HCT116 (cell line): ENCODE data around the gene TMEM119. TPM values are rescaled to one million over a fixed set of nuclear protein-coding genes. Genes with fewer than 3 reads are reported as not detected.
A peak's percentile ranks its signal among the peaks of the same experiment; 100 is the strongest.

Experiments used
- ATAC-seq: fragments of 200-7000 bp; cut with Tn5 transposase; 2 replicates; pipeline ENCODE4 v1.9.1; 2020; ENCODE audit warnings: mild to moderate bottlenecking, moderate library complexity
- BruUV-seq: library from RNA; stranded (reverse); fragments of 400-500 nt; replicated peaks from 2 replicates; lab custom pipeline; 2021; lab: Mats Ljungman, UMichigan
- CTCF ChIA-PET: fragments of 300-600 bp; sonication (Branson Sonifier 250); formaldehyde crosslinking; loops from one replicate; lab custom pipeline; 2021; ENCODE audit warnings: antibody characterized with exemption; lab: Charles Lee
- POLR2A ChIA-PET: fragments of 300-600, 350-600 bp; sonication (Branson Sonifier 250); formaldehyde crosslinking; loops from one replicate; lab custom pipeline; 2021; ENCODE audit warnings: antibody characterized with exemption; lab: Charles Lee
- RAD21 ChIA-PET, 2 experiments: fragments of 300-600 bp; sonication (Branson Sonifier 250); formaldehyde crosslinking; loops; one replicate each; lab custom pipeline; 2023; ENCODE audit warnings: low total read pairs in 2 of 2; ENCODE audit not compliant: uncharacterized antibody in 2 of 2, unreplicated experiment in 2 of 2, low non-redundant PET in 1 of 2; lab: Charles Lee
- DNase-seq: peaks from one replicate; pipeline ENCODE4 v3.0.0-alpha.2; 2010; ENCODE audit warnings: low read depth, low spot score
- H2AFZ ChIP-seq: fragments of 200-600 bp; shearing (Covaris generic), sonication (generic); 2 replicates; pipeline ENCODE4 v1.6.1; 2017; ENCODE audit warnings: low read depth, mixed run types, mixed read lengths, antibody characterized with exemption, low read length; ENCODE audit not compliant: poor library complexity, severe bottlenecking
- H3K27ac ChIP-seq: 2 replicates; pipeline ENCODE4 v1.5.1; 2012; ENCODE audit warnings: low read depth, low read length
- H3K27me3 ChIP-seq: fragments of 200-600 bp; sonication (generic); 2 replicates; pipeline ENCODE4 v1.6.1; 2016; ENCODE audit warnings: mixed run types, low read length, mixed read lengths; ENCODE audit not compliant: insufficient read depth
- H3K36me3 ChIP-seq, 2 experiments: fragments of 200-500 bp in 1 of 2; fragments of 200-600 bp in 1 of 2; sonication (Bioruptor generic) in 1 of 2; sonication (generic) in 1 of 2; 2 replicates each; pipeline versions ENCODE4 v1.5.1 to v1.6.1; 2014 to 2016; ENCODE audit warnings: low read length in 2 of 2, inconsistent platforms in 1 of 2, mixed read lengths in 1 of 2, mixed run types in 1 of 2; ENCODE audit not compliant: insufficient read depth in 2 of 2, control insufficient read depth in 1 of 2
- H3K4me1 ChIP-seq, 2 experiments: fragments of 200-600 bp in 1 of 2; sonication (generic) in 1 of 2; 2 replicates each; pipeline versions ENCODE4 v1.5.1 to v1.6.1; 2012 to 2017; ENCODE audit warnings: low read length in 2 of 2, inconsistent platforms in 1 of 2, mild to moderate bottlenecking in 1 of 2, mixed read lengths in 1 of 2, mixed run types in 1 of 2, moderate library complexity in 1 of 2; ENCODE audit not compliant: insufficient read depth in 2 of 2, control insufficient read depth in 1 of 2
- H3K4me2 ChIP-seq: fragments of 200-600 bp; sonication (generic); 2 replicates; pipeline ENCODE4 v1.6.1; 2017; ENCODE audit warnings: mixed run types, low read length, mixed read lengths
- H3K4me3 ChIP-seq, 2 experiments: fragments of 200-600 bp in 1 of 2; sonication (generic) in 1 of 2; replicated peaks in 1 of 2; 2 replicates each; pipeline ENCODE4 v1.5.1; 2011 to 2016; ENCODE audit warnings: low read length in 2 of 2, control low read depth in 1 of 2, low read depth in 1 of 2, mild to moderate bottlenecking in 1 of 2, mixed read lengths in 1 of 2, mixed run types in 1 of 2
- H3K79me2 ChIP-seq: fragments of 200-600 bp; sonication (generic); 2 replicates; pipeline ENCODE4 v1.6.1; 2017; ENCODE audit warnings: mild to moderate bottlenecking, mixed run types, low read length, moderate library complexity, mixed read lengths; ENCODE audit not compliant: insufficient read depth
- H3K9ac ChIP-seq: fragments of 200-600 bp; sonication (generic); 2 replicates; pipeline ENCODE4 v1.6.1; 2016; ENCODE audit warnings: low read length, mixed read lengths
- H3K9me2 ChIP-seq: fragments of 200-600 bp; sonication (generic), shearing (Covaris generic); 2 replicates; pipeline ENCODE4 v1.6.1; 2017; ENCODE audit warnings: mixed run types, mild to moderate bottlenecking, moderate library complexity; ENCODE audit not compliant: insufficient read depth
- H3K9me3 ChIP-seq, 2 experiments: fragments of 200-500 bp in 1 of 2; fragments of 200-600 bp in 1 of 2; sonication (Bioruptor generic) in 1 of 2; sonication (generic) in 1 of 2; 2 replicates each; pipeline ENCODE4 v1.6.1; 2014 to 2017; ENCODE audit warnings: low read length in 2 of 2, mixed read lengths in 2 of 2, inconsistent platforms in 1 of 2, low read depth in 1 of 2, mild to moderate bottlenecking in 1 of 2, mixed run types in 1 of 2, moderate library complexity in 1 of 2; ENCODE audit not compliant: control insufficient read depth in 1 of 2, insufficient read depth in 1 of 2
- H4K20me1 ChIP-seq: fragments of 200-600 bp; sonication (generic), shearing (Covaris generic); 2 replicates; pipeline ENCODE4 v1.6.1; 2017; ENCODE audit warnings: mixed run types, mild to moderate bottlenecking, moderate library complexity; ENCODE audit not compliant: insufficient read depth
- CBX3 ChIP-seq: IDR thresholded peaks from 2 replicates; pipeline ENCODE4 v1.6.1; 2012; ENCODE audit warnings: low read depth
- EGR1 ChIP-seq: IDR thresholded peaks from 2 replicates; pipeline ENCODE4 v1.6.1; 2012; ENCODE audit warnings: low read depth
- ELF1 ChIP-seq: IDR thresholded peaks from 2 replicates; pipeline ENCODE4 v1.6.1; 2012; ENCODE audit warnings: low read depth, borderline replicate concordance
- EZH2 ChIP-seq: fragments of 200-600 bp; sonication (generic); IDR thresholded peaks from 2 replicates; pipeline ENCODE4 v1.6.1; 2017; ENCODE audit warnings: antibody characterized with exemption, mixed run types
- EZH2phosphoT487 ChIP-seq: fragments of 200-600 bp; IDR thresholded peaks from 2 replicates; pipeline ENCODE4 v1.6.1; 2018; ENCODE audit warnings: antibody characterized with exemption, borderline replicate concordance
- FOSL1 ChIP-seq: IDR thresholded peaks from 2 replicates; pipeline ENCODE4 v1.6.1; 2012; ENCODE audit warnings: low read depth
- JUND ChIP-seq: IDR thresholded peaks from 2 replicates; pipeline ENCODE4 v1.6.1; 2012
- POLR2A ChIP-seq: IDR thresholded peaks from 2 replicates; pipeline ENCODE4 v1.7.0; 2011; ENCODE audit warnings: borderline replicate concordance; ENCODE audit not compliant: insufficient read depth, insufficient read length; ENCODE audit errors: extremely low read depth
- RAD21 ChIP-seq: IDR thresholded peaks from 2 replicates; pipeline ENCODE4 v1.6.1; 2012; ENCODE audit warnings: low read depth, mild to moderate bottlenecking
- SIN3A ChIP-seq: IDR thresholded peaks from 2 replicates; pipeline ENCODE4 v1.6.1; 2012; ENCODE audit warnings: low read depth
- SP1 ChIP-seq: IDR thresholded peaks from 2 replicates; pipeline ENCODE4 v1.6.1; 2012; ENCODE audit warnings: low read depth
- SRF ChIP-seq: IDR thresholded peaks from 2 replicates; pipeline ENCODE4 v1.6.1; 2012; ENCODE audit warnings: low read depth
- TCF7L2 ChIP-seq: IDR thresholded peaks from 2 replicates; pipeline ENCODE4 v1.7.0; 2011; ENCODE audit warnings: borderline replicate concordance, inconsistent platforms; ENCODE audit not compliant: insufficient read depth, insufficient read length; ENCODE audit errors: extremely low read depth
- intact Hi-C: fragments of 100-400 bp; cut with micrococcal nuclease; formaldehyde crosslinking; loops from 2 replicates; pipeline ENCODE4 v1.10.0; 2022
- total RNA-seq: library from RNA; stranded (reverse); gene quantifications from one replicate; pipeline ENCODE4 v1.2.1, GENCODE V29; 2021; ENCODE audit not compliant: unreplicated experiment
- TF ChIP-seq, protein P1 (sequence below): IDR thresholded peaks from 2 replicates; pipeline ENCODE4 v1.6.1; 2012
- TF ChIP-seq, protein P2 (sequence below): IDR thresholded peaks from 2 replicates; pipeline ENCODE4 v1.6.1; 2012

TMEM119 gene
- total RNA-seq, 1 experiment from 2014 or later = not detected

DNA sequence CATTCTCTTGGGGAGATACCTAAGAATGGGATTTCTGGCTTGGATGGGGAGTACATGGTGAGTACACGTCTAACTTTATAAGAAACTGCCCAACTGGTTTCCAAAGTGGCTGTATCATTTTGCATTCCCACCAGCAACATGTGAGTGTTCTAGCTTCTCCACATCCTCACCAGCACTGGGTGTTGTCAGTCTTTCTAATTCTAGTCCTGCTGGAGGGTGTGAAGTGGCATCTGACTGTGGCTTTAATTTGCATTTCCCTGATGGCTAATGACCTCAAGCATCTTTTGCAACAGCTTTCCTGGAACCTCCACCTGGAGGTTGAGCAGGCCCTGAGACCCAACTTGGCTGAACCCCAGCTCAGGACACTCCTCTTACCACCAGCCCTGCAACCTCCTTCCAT lies 18.0 kb upstream of the TMEM119 start:
- Histone ChIP-seq H3K9me2 (no peaks in the 10 kb centered on the region), H3K27me3 (no peaks in the 10 kb centered on the region), H4K20me1 (no peaks in the 10 kb centered on the region), H3K27ac (no peak overlapping the region), H3K36me3 (no peaks in the 10 kb centered on the region), H3K4me1 (peaks cover 15 to 29% of the 10 kb centered on the region in 2 experiments), H3K79me2 (no peaks in the 10 kb centered on the region), H3K9me3 (peaks cover 0 to 6% of the 10 kb centered on the region in 2 experiments; a peak in 1 of 4 replicates), H3K4me3 (no peak overlapping the region)
- CTCF ChIA-PET = no interaction called here
- ATAC-seq (no peak), DNase-seq (no peak)
- intact Hi-C loops = loop anchor here (5.0 to 10.0 kb wide), 3 partner anchors 281 to 701 kb away; partner anchors contain the start of gene CMKLR1
- RAD21 ChIA-PET = no interaction called here
- TF ChIP-seq JUND (no peak), TCF7L2 (no peak), ELF1 (no peak), RAD21 (no peak), SRF (no peak), CBX3 (peak; percentile 56; the same call in 1 of the 2 replicates)
- TF ChIP-seq, protein P1, sequence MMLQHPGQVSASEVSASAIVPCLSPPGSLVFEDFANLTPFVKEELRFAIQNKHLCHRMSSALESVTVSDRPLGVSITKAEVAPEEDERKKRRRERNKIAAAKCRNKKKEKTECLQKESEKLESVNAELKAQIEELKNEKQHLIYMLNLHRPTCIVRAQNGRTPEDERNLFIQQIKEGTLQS = no peak
- TF ChIP-seq, all 23 proteins: peak for 1
- no peak overlapping the region for H3K4me2 ChIP-seq
- POLR2A ChIA-PET = no interaction called here
- H3K9ac ChIP-seq = no peak overlapping the region
- BruUV-seq = no TSS peak
- no peak overlapping the region for H2AFZ ChIP-seq

DNA sequence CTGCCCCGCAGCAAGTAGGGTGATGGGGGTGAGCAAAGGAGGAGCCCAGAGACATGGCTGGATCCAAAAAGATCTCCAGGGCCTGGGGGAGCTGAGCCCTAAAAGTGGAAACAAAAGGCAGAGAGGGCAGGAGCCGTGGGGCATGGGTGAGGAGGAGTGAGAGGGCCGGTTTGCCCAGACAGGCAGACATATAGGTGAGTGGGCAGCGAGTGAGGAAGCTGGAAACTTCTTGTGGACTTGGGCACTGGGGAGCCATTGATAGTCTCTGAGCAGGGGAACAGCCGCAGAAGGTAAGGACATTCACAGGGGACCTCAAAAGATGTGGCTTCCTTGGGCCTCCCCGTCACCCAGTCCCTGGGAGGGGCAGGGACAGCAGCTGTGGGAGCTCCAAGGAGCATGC lies 16.8 kb upstream of the TMEM119 start:
- Histone ChIP-seq H3K9me3 (peaks cover 0 to 6% of the 10 kb centered on the region in 2 experiments; a peak in 1 of 4 replicates), H3K27ac (no peak overlapping the region), H3K4me2 (no peak overlapping the region), H3K9ac (no peak overlapping the region), H3K9me2 (no peaks in the 10 kb centered on the region), H3K4me3 (no peak overlapping the region), H4K20me1 (no peaks in the 10 kb centered on the region), H3K36me3 (no peaks in the 10 kb centered on the region), H3K27me3 (no peaks in the 10 kb centered on the region), H2AFZ (no peak overlapping the region), H3K79me2 (no peaks in the 10 kb centered on the region), H3K4me1 (peaks cover 15 to 29% of the 10 kb centered on the region in 2 experiments)
- BruUV-seq = no TSS peak
- intact Hi-C loops = loop anchor here (5.0 to 10.0 kb wide), 3 partner anchors 280 to 700 kb away; partner anchors contain the start of gene CMKLR1
- no peak for TF ChIP-seq RAD21
- TF ChIP-seq, protein P1 = no peak
- TF ChIP-seq JUND = no peak
- no peak for TF ChIP-seq EGR1
- TF ChIP-seq, protein P2, sequence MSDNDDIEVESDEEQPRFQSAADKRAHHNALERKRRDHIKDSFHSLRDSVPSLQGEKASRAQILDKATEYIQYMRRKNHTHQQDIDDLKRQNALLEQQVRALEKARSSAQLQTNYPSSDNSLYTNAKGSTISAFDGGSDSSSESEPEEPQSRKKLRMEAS = no peak
- no peak for TF ChIP-seq EZH2phosphoT487
- TF ChIP-seq SRF = no peak
- TF ChIP-seq EZH2 = no peak
- no peak for TF ChIP-seq SIN3A
- no peak for TF ChIP-seq POLR2A
- TF ChIP-seq FOSL1 = no peak
- no peak for TF ChIP-seq ELF1
- TF ChIP-seq SP1 = no peak
- ChIA-PET POLR2A (no interaction called here), RAD21 (no interaction called here), CTCF (no interaction called here)
- ATAC-seq (no peak), DNase-seq (no peak)
